MM.1S (cell line): ENCODE measurements around the gene NLRP9.
A peak's percentile ranks its signal among the peaks of the same experiment; 100 is the strongest.

Experiments
- DNase-seq: peaks from one replicate; pipeline ENCODE4 v3.0.0-alpha.2; 2015
- H2AFZ ChIP-seq: fragments of 300-600 bp; sonication (generic); 2 replicates; pipeline ENCODE4 v1.6.0; 2016; ENCODE audit warnings: antibody characterized with exemption, low read length
- H3F3A ChIP-seq: fragments of 300-600 bp; sonication (generic); 2 replicates; pipeline ENCODE4 v1.6.1; 2016; ENCODE audit warnings: mild to moderate bottlenecking, antibody characterized with exemption, low read length, moderate library complexity, mixed read lengths; ENCODE audit not compliant: insufficient read depth
- H3K27ac ChIP-seq: fragments of 300-600 bp; sonication (generic); 2 replicates; pipeline ENCODE4 v1.5.1; 2016; ENCODE audit warnings: mild to moderate bottlenecking, low read length
- H3K27me3 ChIP-seq: fragments of 300-600 bp; sonication (generic); replicated peaks from 2 replicates; pipeline ENCODE4 v1.6.0; 2016; ENCODE audit warnings: low read length; ENCODE audit not compliant: insufficient read depth
- H3K36me3 ChIP-seq: fragments of 300-600 bp; sonication (generic); replicated peaks from 2 replicates; pipeline ENCODE4 v1.6.1; 2016; ENCODE audit warnings: mild to moderate bottlenecking, low read length, mixed read lengths; ENCODE audit not compliant: insufficient read depth
- H3K4me1 ChIP-seq: fragments of 300-600 bp; sonication (generic); 2 replicates; pipeline ENCODE4 v1.6.1; 2016; ENCODE audit warnings: low read length, mixed read lengths
- H3K4me2 ChIP-seq: fragments of 300-600 bp; sonication (generic); 2 replicates; pipeline ENCODE4 v1.6.0; 2016; ENCODE audit warnings: low read depth, low read length
- H3K4me3 ChIP-seq: fragments of 300-600 bp; sonication (generic); 2 replicates; pipeline ENCODE4 v1.5.1; 2016; ENCODE audit warnings: low read length, mixed read lengths
- H3K79me2 ChIP-seq: fragments of 300-600 bp; sonication (generic); 2 replicates; pipeline ENCODE4 v1.6.1; 2016; ENCODE audit warnings: mixed run types, low read length, mixed read lengths
- H3K9ac ChIP-seq: fragments of 300-600 bp; sonication (generic); 2 replicates; pipeline ENCODE4 v1.6.1; 2016; ENCODE audit warnings: low read length, mixed read lengths
- H3K9me2 ChIP-seq: fragments of 300-600 bp; sonication (generic); replicated peaks from 2 replicates; pipeline ENCODE4 v1.6.1; 2016; ENCODE audit warnings: mild to moderate bottlenecking, low read length, mixed read lengths; ENCODE audit not compliant: insufficient read depth
- H3K9me3 ChIP-seq: fragments of 300-600 bp; sonication (generic); replicated peaks from 2 replicates; pipeline ENCODE4 v1.6.1; 2016; ENCODE audit warnings: mild to moderate bottlenecking, low read length, mixed read lengths; ENCODE audit not compliant: insufficient read depth
- H4K20me1 ChIP-seq: fragments of 300-600 bp; sonication (generic); 2 replicates; pipeline ENCODE4 v1.6.1; 2016; ENCODE audit warnings: mild to moderate bottlenecking, low read length, moderate library complexity, mixed read lengths; ENCODE audit not compliant: insufficient read depth
- CTCF ChIP-seq: fragments of 300-600 bp; sonication (generic); IDR thresholded peaks from 2 replicates; pipeline ENCODE4 v1.5.1; 2016; ENCODE audit warnings: antibody characterized with exemption, low read length, mixed read lengths
- EZH2 ChIP-seq: fragments of 300-600 bp; sonication (generic); optimal IDR thresholded peaks from 2 replicates; pipeline ENCODE3; 2017; ENCODE audit warnings: low read depth, mild to moderate bottlenecking, antibody characterized with exemption, low read length, mixed read lengths
- EZH2phosphoT487 ChIP-seq: fragments of 300-600 bp; sonication (generic); IDR thresholded peaks from 2 replicates; pipeline ENCODE4 v1.6.1; 2018; ENCODE audit warnings: antibody characterized with exemption, low read length

The NLRP9 gene

GRCh38 chr19:55678121-55678671 lies 60.0 kb downstream of the NLRP9 start:
- peaks cover 32% of the 10 kb centered on the region for H3F3A ChIP-seq
- 0 out of 2 replicates have a peak, but pooled peaks cover 6% of the 10 kb centered on the region for H3K36me3 ChIP-seq
- peaks cover 27% of the 10 kb centered on the region for H3K4me1 ChIP-seq
- no peaks in the 10 kb centered on the region for H3K9me3 ChIP-seq
- H4K20me1 ChIP-seq, result no peaks in the 10 kb centered on the region
- H3K9me2 ChIP-seq, result no peaks in the 10 kb centered on the region
- peak overlapping the region; percentile 87 for H3K27ac ChIP-seq
- peak; percentile 88 for DNase-seq
- H3K27me3 ChIP-seq, result no peaks in the 10 kb centered on the region
- H3K9ac ChIP-seq, result peak overlapping the region; percentile 85; the same call in 1 of the 2 replicates
- peaks cover 79% of the 10 kb centered on the region for H3K79me2 ChIP-seq
- peak overlapping the region; percentile 75; the same call in 1 of the 2 replicates for H3K4me3 ChIP-seq
- H3K4me2 ChIP-seq, result peak overlapping the region; percentile 55
- TF ChIP-seq CTCF, result peak; percentile 47
- TF ChIP-seq EZH2phosphoT487, result no peak
- no peak overlapping the region for H2AFZ ChIP-seq

GRCh38 chr19:55677572-55678028 lies 60.6 kb downstream of the NLRP9 start:
- Histone ChIP-seq H3K4me2 (peak overlapping the region; percentile 55), H3K27me3 (no peaks in the 10 kb centered on the region), H3K9ac (peak overlapping the region; percentile 85; the same call in 1 of the 2 replicates), H3K9me3 (no peaks in the 10 kb centered on the region), H3K79me2 (peaks cover 84% of the 10 kb centered on the region), H3K4me3 (peak overlapping the region; percentile 75), H3K27ac (peak overlapping the region; percentile 87), H4K20me1 (no peaks in the 10 kb centered on the region), H3K9me2 (no peaks in the 10 kb centered on the region), H3F3A (peaks cover 35% of the 10 kb centered on the region), H3K4me1 (peaks cover 27% of the 10 kb centered on the region), H3K36me3 (0 out of 2 replicates have a peak, but pooled peaks cover 6% of the 10 kb centered on the region), H2AFZ (no peak overlapping the region)
- DNase-seq, result no peak
- TF ChIP-seq CTCF (no peak), EZH2 (no peak), EZH2phosphoT487 (no peak)

- Histone ChIP-seq H4K20me1 (no peaks in the 10 kb centered on the region), H3K9me3 (no peaks in the 10 kb centered on the region), H3K79me2 (peaks cover 85% of the 10 kb centered on the region), H3F3A (peaks cover 40% of the 10 kb centered on the region), H3K9ac (peak overlapping the region; percentile 85; the same call in 1 of the 2 replicates), H3K36me3 (peaks cover 8% of the 10 kb centered on the region; the same call in 1 of the 2 replicates), H2AFZ (no peak overlapping the region), H3K4me2 (peak overlapping the region; percentile 55), H3K9me2 (no peaks in the 10 kb centered on the region), H3K4me1 (peaks cover 27% of the 10 kb centered on the region), H3K27me3 (no peaks in the 10 kb centered on the region), H3K27ac (peak overlapping the region; percentile 87; the same call in 1 of the 2 replicates), H3K4me3 (peak overlapping the region; percentile 75)
- DNase-seq, result no peak
- no peak for TF ChIP-seq EZH2phosphoT487
Measured at GRCh38 chr19:55676889-55677505, 61.2 kb downstream of the NLRP9 start.
